RKO (cell line): Measurements from ENCODE around the gene PSORS1C1.

Experiments used
- DNase-seq: peaks from one replicate; pipeline ENCODE4 v3.0.0-alpha.2; 2016; ENCODE audit warnings: low spot score

PSORS1C1 gene

GRCh38 chr6:31126396-31127175, 12.0 kb downstream of the PSORS1C1 start:
- DNase-seq: no peak

GRCh38 chr6:31128093-31128676, 13.6 kb downstream of the PSORS1C1 start:
- DNase-seq: peak; percentile 24

GRCh38 chr6:31129130-31129529, 14.5 kb downstream of the PSORS1C1 start:
- no peak for DNase-seq

- no peak for DNase-seq
Measured at GRCh38 chr6:31130751-31131150, 16.2 kb downstream of the PSORS1C1 start.

GRCh38 chr6:31131595-31131994, 17.0 kb downstream of the PSORS1C1 start:
- DNase-seq: no peak

- DNase-seq: no peak
Measured at GRCh38 chr6:31132806-31133205, 18.2 kb downstream of the PSORS1C1 start.

GRCh38 chr6:31135710-31136109, 21.1 kb downstream of the PSORS1C1 start:
- DNase-seq: no peak

- no peak for DNase-seq
Measured at GRCh38 chr6:31138982-31139381, 24.4 kb downstream of the PSORS1C1 start, which contains the start of gene PSORS1C2. Gene PSORS1C2 (minus strand): TSS chr6:31139066. CDS start chr6:31139026, 40 bp downstream.

- no peak for DNase-seq
Measured at GRCh38 chr6:31139599-31139998, 25.0 kb downstream of the PSORS1C1 start.

GRCh38 chr6:31140643-31141042, 26.0 kb downstream of the PSORS1C1 start:
- DNase-seq: no peak

- DNase-seq: no peak
Measured at GRCh38 chr6:31142361-31142761, 27.8 kb downstream of the PSORS1C1 start.

GRCh38 chr6:31143148-31143547, 28.5 kb downstream of the PSORS1C1 start:
- DNase-seq: no peak

GRCh38 chr6:31144296-31144969, 29.8 kb downstream of the PSORS1C1 start:
- DNase-seq: no peak

- no peak for DNase-seq
Measured at GRCh38 chr6:31144970-31145340, 30.4 kb downstream of the PSORS1C1 start.

GRCh38 chr6:31145386-31145785, 30.8 kb downstream of the PSORS1C1 start:
- no peak for DNase-seq

GRCh38 chr6:31149827-31150447, 35.3 kb downstream of the PSORS1C1 start:
- no peak for DNase-seq

GRCh38 chr6:31152781-31153180, 38.2 kb downstream of the PSORS1C1 start:
- no peak for DNase-seq

GRCh38 chr6:31154436-31154835, 39.8 kb downstream of the PSORS1C1 start:
- no peak for DNase-seq

GRCh38 chr6:31156641-31157040, 42.0 kb downstream of the PSORS1C1 start:
- no peak for DNase-seq

- DNase-seq: no peak
Measured at GRCh38 chr6:31157513-31158139, 43.0 kb downstream of the PSORS1C1 start, which contains the start of gene CCHCR1. Gene CCHCR1 (minus strand): TSS chr6:31157802. CDS start chr6:31157600, 202 bp downstream.

- peak; percentile 99 for DNase-seq
Measured at GRCh38 chr6:31158140-31158862, 43.7 kb downstream of the PSORS1C1 start, which contains the start of gene TCF19. Gene TCF19 (plus strand): TSS chr6:31158589. CDS start chr6:31159470, 881 bp downstream.
